Adrenal gland (tissue), 5 donors: Measurements from ENCODE around the gene HEMGN.

Experiments
- CTCF ChIP-seq, 6 experiments: fragments of 450-650 bp in 4 of 6; fragments of 200-600 bp in 2 of 6; sonication (generic) in 1 of 6; IDR thresholded peaks; 1 replicate in 5 of 6; 2 replicates in 1 of 6; pipeline versions ENCODE4 v1.5.1 to v1.8.0; 2016 to 2021; ENCODE audit warnings: antibody characterized with exemption in 6 of 6, mild to moderate bottlenecking in 2 of 6, moderate library complexity in 1 of 6
- POLR2A ChIP-seq, 2 donors: fragments of 450-650 bp; IDR thresholded peaks; one replicate each; pipeline ENCODE4 v1.6.1; 2017; ENCODE audit warnings: antibody characterized with exemption in 2 of 2, mild to moderate bottlenecking in 2 of 2, moderate library complexity in 1 of 2
- donor health status: DM: no; HTN: no; CAD: no.

DNA sequence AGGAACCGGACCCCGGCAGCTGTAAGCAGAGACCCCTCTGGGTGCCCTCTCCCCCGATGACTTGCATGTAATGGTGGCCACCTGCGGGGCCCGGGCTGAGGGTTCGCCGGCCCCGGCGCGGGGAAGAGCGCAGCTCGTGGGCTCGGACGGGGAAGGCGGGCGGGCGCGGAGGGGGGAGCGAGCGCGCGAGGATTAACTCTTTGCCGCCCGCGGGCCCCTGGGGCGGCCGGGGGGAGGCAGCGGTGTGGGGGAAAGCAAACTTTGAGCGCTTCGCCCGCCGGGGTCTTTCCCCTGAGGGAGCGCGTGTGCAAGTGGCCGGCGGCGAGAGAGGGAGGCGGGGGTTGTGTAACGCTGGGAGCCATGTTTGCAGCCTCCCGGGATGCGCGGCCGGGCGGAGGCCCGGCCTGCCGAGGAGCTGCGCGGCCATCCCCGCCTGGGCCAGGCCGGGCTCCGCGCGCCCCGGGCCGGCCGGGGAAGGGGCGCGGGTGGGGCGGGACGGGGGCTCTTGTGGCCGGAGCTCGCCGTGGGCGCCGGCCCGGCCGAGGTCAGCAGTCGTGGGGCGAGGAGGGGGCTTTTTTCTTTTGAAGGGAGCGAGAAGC lies 45.7 kb upstream of the HEMGN start:
- TF ChIP-seq CTCF (IDR thresholded peaks at IDR 0.05) (no peak), POLR2A (IDR thresholded peaks at IDR 0.05) (no peak)
